Measurements from ENCODE around the gene ZNF565. TPM values are rescaled to one million over a fixed set of nuclear protein-coding genes. Genes with fewer than 3 reads are reported as not detected.
"Not testable (repeated sequence)": the region's sequence is repeated elsewhere in the genome, so short reads cannot be mapped to it uniquely, and the experiment has no call there.

Gene ZNF565
- total RNA-seq, 1 donor from 2014 or later = 6.2 TPM

GRCh38 chr19:36196249-36196648, 18.2 kb downstream of the ZNF565 start:
- H3K4me2 ChIP-seq = no peak overlapping the region
- Mint-ChIP-seq H3K4me3 (no peak overlapping the region), H3K27ac (no peak overlapping the region), H3K9me3 (no peaks in the 10 kb centered on the region), H3K36me3 (peaks cover 11% of the 10 kb centered on the region), H3K4me1 (no peaks in the 10 kb centered on the region), H3K27me3 (ENCODE audit: insufficient read depth, low read depth) (no peaks in the 10 kb centered on the region)
- H3K9me3 ChIP-seq (ENCODE audit: low read depth) = no peaks in the 10 kb centered on the region
- H4K20me1 ChIP-seq (ENCODE audit: low read depth) = no peaks in the 10 kb centered on the region
- no peak for TF ChIP-seq CTCF (IDR thresholded peaks at IDR 0.05)
- TF ChIP-seq EZH2 (IDR thresholded peaks at IDR 0.05) = no peak
- TF ChIP-seq EZH2phosphoT487 (IDR thresholded peaks at IDR 0.05) = no peak
- H3K27me3 ChIP-seq = no peaks in the 10 kb centered on the region
- no peak overlapping the region for H3K9ac ChIP-seq
- no peak overlapping the region for H2AFZ ChIP-seq (replicated peaks)
- no peaks in the 10 kb centered on the region for H3K36me3 ChIP-seq
- H3K4me3 ChIP-seq = no peak overlapping the region
- H3F3A ChIP-seq (ENCODE audit: low read depth) = no peaks in the 10 kb centered on the region
- no peak overlapping the region for H3K27ac ChIP-seq
- no peaks in the 10 kb centered on the region for H3K79me2 ChIP-seq (ENCODE audit: low read depth)
- no peak for DNase-seq (ENCODE audit: low spot score)
- no peaks in the 10 kb centered on the region for H3K4me1 ChIP-seq

GRCh38 chr19:36186722-36187121, 27.7 kb downstream of the ZNF565 start:
- H3K79me2 ChIP-seq (ENCODE audit: low read depth); DNase-seq (ENCODE audit: low spot score); H3K4me2 ChIP-seq; H3F3A ChIP-seq (ENCODE audit: low read depth); H3K9ac ChIP-seq; H3K27me3 ChIP-seq; H3K27me3 Mint-ChIP-seq (ENCODE audit: insufficient read depth, low read depth); H3K27ac ChIP-seq; H3K4me3 ChIP-seq; H3K4me1 ChIP-seq; H3K4me3 Mint-ChIP-seq; H3K4me1 Mint-ChIP-seq; H3K9me3 Mint-ChIP-seq; H3K36me3 ChIP-seq; H3K27ac Mint-ChIP-seq; H3K9me3 ChIP-seq (ENCODE audit: low read depth); H4K20me1 ChIP-seq (ENCODE audit: low read depth); H2AFZ ChIP-seq (replicated peaks): not testable (repeated sequence)
- peaks cover 16% of the 10 kb centered on the region for H3K36me3 Mint-ChIP-seq

GRCh38 chr19:36183245-36183628, 31.2 kb downstream of the ZNF565 start:
- Histone ChIP-seq H3K79me2 (ENCODE audit: low read depth) (no peaks in the 10 kb centered on the region), H3K4me3 (no peak overlapping the region), H3K4me2 (no peak overlapping the region), H2AFZ (replicated peaks) (no peak overlapping the region), H3K9me3 (ENCODE audit: low read depth) (no peaks in the 10 kb centered on the region), H4K20me1 (ENCODE audit: low read depth) (no peaks in the 10 kb centered on the region), H3K36me3 (no peaks in the 10 kb centered on the region), H3K4me1 (no peaks in the 10 kb centered on the region), H3K27ac (no peak overlapping the region), H3F3A (ENCODE audit: low read depth) (no peaks in the 10 kb centered on the region), H3K9ac (no peak overlapping the region), H3K27me3 (no peaks in the 10 kb centered on the region)
- H3K9me3 Mint-ChIP-seq = no peaks in the 10 kb centered on the region
- no peaks in the 10 kb centered on the region for H3K4me1 Mint-ChIP-seq
- H3K4me3 Mint-ChIP-seq = no peak overlapping the region
- DNase-seq (ENCODE audit: low spot score) = no peak
- H3K27me3 Mint-ChIP-seq (ENCODE audit: insufficient read depth, low read depth) = no peaks in the 10 kb centered on the region
- H3K36me3 Mint-ChIP-seq = peaks cover 11% of the 10 kb centered on the region
- no peak for TF ChIP-seq CTCF (IDR thresholded peaks at IDR 0.05)
- no peak for TF ChIP-seq EZH2phosphoT487 (IDR thresholded peaks at IDR 0.05)
- no peak for TF ChIP-seq EZH2 (IDR thresholded peaks at IDR 0.05)
- H3K27ac Mint-ChIP-seq = no peak overlapping the region

GRCh38 chr19:36182612-36183244, 31.7 kb downstream of the ZNF565 start:
- H3K4me3 ChIP-seq = no peak overlapping the region
- no peak overlapping the region for H3K9ac ChIP-seq
- H3F3A ChIP-seq (ENCODE audit: low read depth) = no peaks in the 10 kb centered on the region
- H3K9me3 Mint-ChIP-seq = no peaks in the 10 kb centered on the region
- no peak overlapping the region for H3K4me3 Mint-ChIP-seq
- H3K79me2 ChIP-seq (ENCODE audit: low read depth) = no peaks in the 10 kb centered on the region
- peaks cover 11% of the 10 kb centered on the region for H3K36me3 Mint-ChIP-seq
- no peaks in the 10 kb centered on the region for H3K4me1 ChIP-seq
- H3K4me2 ChIP-seq = no peak overlapping the region
- no peak overlapping the region for H2AFZ ChIP-seq (replicated peaks)
- H4K20me1 ChIP-seq (ENCODE audit: low read depth) = no peaks in the 10 kb centered on the region
- no peak overlapping the region for H3K27ac Mint-ChIP-seq
- no peak for TF ChIP-seq EZH2 (IDR thresholded peaks at IDR 0.05)
- TF ChIP-seq EZH2phosphoT487 (IDR thresholded peaks at IDR 0.05) = no peak
- no peak for TF ChIP-seq CTCF (IDR thresholded peaks at IDR 0.05)
- H3K27me3 ChIP-seq = no peaks in the 10 kb centered on the region
- H3K36me3 ChIP-seq = no peaks in the 10 kb centered on the region
- H3K4me1 Mint-ChIP-seq = no peaks in the 10 kb centered on the region
- H3K9me3 ChIP-seq (ENCODE audit: low read depth) = no peaks in the 10 kb centered on the region
- no peaks in the 10 kb centered on the region for H3K27me3 Mint-ChIP-seq (ENCODE audit: insufficient read depth, low read depth)
- peak; percentile 23 for DNase-seq (ENCODE audit: low spot score)
- no peak overlapping the region for H3K27ac ChIP-seq

GRCh38 chr19:36179077-36179476, 35.4 kb downstream of the ZNF565 start:
- not testable (repeated sequence) for DNase-seq (ENCODE audit: low spot score); H3K36me3 ChIP-seq; H2AFZ ChIP-seq (replicated peaks); H3K4me2 ChIP-seq; H3K9me3 ChIP-seq (ENCODE audit: low read depth); H3F3A ChIP-seq (ENCODE audit: low read depth); H3K9ac ChIP-seq; H3K4me3 ChIP-seq; H3K4me1 Mint-ChIP-seq; H3K27ac ChIP-seq; H3K27me3 Mint-ChIP-seq (ENCODE audit: insufficient read depth, low read depth); H3K36me3 Mint-ChIP-seq; H3K9me3 Mint-ChIP-seq; H3K4me3 Mint-ChIP-seq; H3K4me1 ChIP-seq; H3K27me3 ChIP-seq; H3K79me2 ChIP-seq (ENCODE audit: low read depth); H4K20me1 ChIP-seq (ENCODE audit: low read depth); H3K27ac Mint-ChIP-seq

GRCh38 chr19:36173846-36174245, 40.6 kb downstream of the ZNF565 start:
- H3K4me2 ChIP-seq; DNase-seq (ENCODE audit: low spot score); H3K9me3 Mint-ChIP-seq; H3K79me2 ChIP-seq (ENCODE audit: low read depth); H3K9me3 ChIP-seq (ENCODE audit: low read depth); H3K27ac Mint-ChIP-seq; H4K20me1 ChIP-seq (ENCODE audit: low read depth); H3K9ac ChIP-seq; H3K36me3 Mint-ChIP-seq; H3K4me3 Mint-ChIP-seq; H3K36me3 ChIP-seq; H3K27me3 Mint-ChIP-seq (ENCODE audit: insufficient read depth, low read depth); H2AFZ ChIP-seq (replicated peaks); H3K27ac ChIP-seq; H3K4me1 ChIP-seq; H3K27me3 ChIP-seq; H3K4me3 ChIP-seq; H3K4me1 Mint-ChIP-seq: not testable (repeated sequence)
- H3F3A ChIP-seq (ENCODE audit: low read depth) = peaks cover 13% of the 10 kb centered on the region

Measured in neural progenitor cell (in vitro differentiated cells).